ENCODE measurements around the gene LRRK1.

The LRRK1 gene

DNA sequence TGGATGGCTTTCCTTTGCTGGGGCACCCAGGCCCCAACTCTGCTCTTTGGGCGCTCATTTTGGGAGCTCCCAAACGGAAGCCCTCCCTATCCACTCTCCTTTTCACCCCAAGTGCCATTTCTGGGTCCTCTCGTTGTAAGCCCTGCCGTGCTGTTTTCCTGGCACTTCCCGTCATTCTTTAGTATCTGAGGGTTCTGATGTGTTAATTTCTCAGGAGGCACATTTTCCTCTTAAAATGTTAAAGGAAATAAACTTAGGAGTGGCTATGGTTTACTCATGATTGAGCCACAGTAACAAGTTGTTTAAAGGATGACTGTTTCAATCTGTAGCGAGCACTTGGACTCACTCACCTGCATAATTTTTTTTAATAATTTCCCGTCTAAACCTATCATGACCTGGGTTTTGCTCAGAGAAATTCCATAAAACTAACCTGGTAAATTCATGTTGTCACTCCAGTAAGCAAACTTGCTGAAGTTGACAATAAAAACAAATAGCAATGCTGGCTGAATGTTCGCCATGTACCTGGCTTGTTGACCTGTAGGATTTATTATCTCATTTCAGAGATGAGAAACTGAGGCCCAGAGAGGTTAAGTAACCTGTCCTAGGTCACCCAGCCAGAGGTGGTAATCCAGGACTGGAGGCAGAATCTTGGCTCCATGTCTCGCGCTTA is 29.0 kb upstream of the LRRK1 start:
- H3K9me3 ChIP-seq = no peaks in the 10 kb centered on the region
- no peak for DNase-seq
- TF ChIP-seq, protein P1, sequence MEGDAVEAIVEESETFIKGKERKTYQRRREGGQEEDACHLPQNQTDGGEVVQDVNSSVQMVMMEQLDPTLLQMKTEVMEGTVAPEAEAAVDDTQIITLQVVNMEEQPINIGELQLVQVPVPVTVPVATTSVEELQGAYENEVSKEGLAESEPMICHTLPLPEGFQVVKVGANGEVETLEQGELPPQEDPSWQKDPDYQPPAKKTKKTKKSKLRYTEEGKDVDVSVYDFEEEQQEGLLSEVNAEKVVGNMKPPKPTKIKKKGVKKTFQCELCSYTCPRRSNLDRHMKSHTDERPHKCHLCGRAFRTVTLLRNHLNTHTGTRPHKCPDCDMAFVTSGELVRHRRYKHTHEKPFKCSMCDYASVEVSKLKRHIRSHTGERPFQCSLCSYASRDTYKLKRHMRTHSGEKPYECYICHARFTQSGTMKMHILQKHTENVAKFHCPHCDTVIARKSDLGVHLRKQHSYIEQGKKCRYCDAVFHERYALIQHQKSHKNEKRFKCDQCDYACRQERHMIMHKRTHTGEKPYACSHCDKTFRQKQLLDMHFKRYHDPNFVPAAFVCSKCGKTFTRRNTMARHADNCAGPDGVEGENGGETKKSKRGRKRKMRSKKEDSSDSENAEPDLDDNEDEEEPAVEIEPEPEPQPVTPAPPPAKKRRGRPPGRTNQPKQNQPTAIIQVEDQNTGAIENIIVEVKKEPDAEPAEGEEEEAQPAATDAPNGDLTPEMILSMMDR (IDR thresholded peaks at IDR 0.05; ENCODE audit: low read depth, low read length) = no peak
- no peaks in the 10 kb centered on the region for H3K36me3 ChIP-seq
- no peak overlapping the region for H3K4me3 ChIP-seq (ENCODE audit: low read depth, low read length)
- H3K4me1 ChIP-seq = peaks cover 1% of the 10 kb centered on the region; the same call in 1 of the 2 replicates
- H3K27me3 ChIP-seq = no peaks in the 10 kb centered on the region

DNA sequence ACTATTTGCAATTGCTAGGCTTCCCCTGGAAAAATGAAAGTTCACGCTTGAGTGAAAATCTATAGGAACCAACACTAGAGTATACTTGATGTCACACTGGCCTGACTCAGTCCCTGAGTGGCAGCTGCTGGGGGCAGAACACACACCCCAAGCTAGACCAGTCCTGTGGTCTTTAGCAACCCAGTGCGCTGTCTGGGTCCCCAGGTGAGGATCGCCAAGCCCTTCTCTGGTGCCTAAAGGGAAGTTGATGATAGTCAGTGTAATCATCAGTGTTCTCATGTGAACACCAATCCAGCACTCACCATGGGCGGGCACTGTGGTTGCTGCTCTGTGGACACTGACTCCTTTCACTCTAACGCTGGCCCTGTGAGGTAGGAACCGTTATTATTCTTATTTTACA is 28.3 kb upstream of the LRRK1 start:
- no peak for DNase-seq
- Histone ChIP-seq H3K9me3 (no peaks in the 10 kb centered on the region), H3K36me3 (no peaks in the 10 kb centered on the region), H3K27me3 (no peaks in the 10 kb centered on the region), H3K4me3 (ENCODE audit: low read depth, low read length) (no peak overlapping the region), H3K4me1 (no peaks in the 10 kb centered on the region)
- TF ChIP-seq, protein P1 (IDR thresholded peaks at IDR 0.05; ENCODE audit: low read depth, low read length) = no peak

DNA sequence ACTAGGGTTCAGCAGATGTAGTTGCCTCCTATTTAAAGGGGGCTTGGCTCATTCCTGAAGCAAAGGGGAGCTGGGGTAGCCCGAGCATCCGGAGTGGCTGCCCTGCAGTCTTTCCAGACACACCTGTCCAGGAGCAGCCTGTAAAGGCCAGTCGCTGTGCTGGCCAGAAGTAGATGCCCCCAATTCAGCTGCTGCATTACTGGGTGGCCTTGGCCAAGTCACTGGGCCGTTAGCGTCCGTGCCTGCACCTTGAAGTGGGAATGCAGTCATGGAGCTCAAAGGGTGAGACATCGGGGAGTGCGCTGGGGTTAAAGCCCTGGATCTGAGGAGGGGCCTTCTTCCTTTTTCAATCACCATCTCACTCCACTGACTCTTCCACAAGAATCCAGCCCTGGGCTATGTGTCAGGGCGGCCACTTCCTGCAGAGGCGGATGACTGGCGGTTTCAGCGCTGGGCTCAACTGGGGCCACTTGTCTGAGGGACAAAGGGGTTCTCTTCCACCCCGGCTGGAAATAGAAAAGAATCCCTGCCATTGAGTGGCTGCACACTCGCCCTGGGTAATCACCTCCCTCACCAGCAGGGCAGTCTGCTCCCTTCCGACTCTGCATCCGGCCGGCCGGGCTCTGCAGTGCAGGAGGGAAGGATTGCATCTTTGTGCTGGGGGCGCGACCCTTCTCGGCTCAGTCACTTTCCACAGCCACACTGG is 27.7 kb upstream of the LRRK1 start:
- no peak for DNase-seq
- no peaks in the 10 kb centered on the region for H3K27me3 ChIP-seq
- no peaks in the 10 kb centered on the region for H3K4me1 ChIP-seq
- TF ChIP-seq, protein P1 (IDR thresholded peaks at IDR 0.05; ENCODE audit: low read depth, low read length) = no peak
- no peaks in the 10 kb centered on the region for H3K9me3 ChIP-seq
- no peaks in the 10 kb centered on the region for H3K36me3 ChIP-seq
- H3K4me3 ChIP-seq (ENCODE audit: low read depth, low read length) = no peak overlapping the region

DNA sequence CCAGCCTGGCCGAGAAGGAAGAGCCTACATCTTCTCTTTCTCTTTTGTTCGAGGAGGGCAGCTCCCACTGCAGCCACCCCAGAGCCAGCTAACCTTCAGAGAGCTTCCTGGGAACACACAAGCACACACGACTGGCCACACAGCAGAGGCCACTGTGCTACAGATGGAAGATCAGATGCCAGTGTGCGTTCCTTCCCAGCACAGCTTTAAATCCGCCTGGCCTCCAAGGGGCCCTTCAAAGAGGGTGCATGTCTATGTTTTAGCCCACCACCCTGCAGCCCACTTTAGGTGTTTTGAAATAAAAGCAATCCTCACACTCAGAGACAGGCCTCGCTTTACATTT is 27.2 kb upstream of the LRRK1 start:
- no peaks in the 10 kb centered on the region for H3K4me1 ChIP-seq
- DNase-seq = no peak
- TF ChIP-seq, protein P1 (IDR thresholded peaks at IDR 0.05; ENCODE audit: low read depth, low read length) = no peak
- H3K36me3 ChIP-seq = no peaks in the 10 kb centered on the region
- H3K4me3 ChIP-seq (ENCODE audit: low read depth, low read length) = no peak overlapping the region
- no peaks in the 10 kb centered on the region for H3K27me3 ChIP-seq
- no peaks in the 10 kb centered on the region for H3K9me3 ChIP-seq

DNA sequence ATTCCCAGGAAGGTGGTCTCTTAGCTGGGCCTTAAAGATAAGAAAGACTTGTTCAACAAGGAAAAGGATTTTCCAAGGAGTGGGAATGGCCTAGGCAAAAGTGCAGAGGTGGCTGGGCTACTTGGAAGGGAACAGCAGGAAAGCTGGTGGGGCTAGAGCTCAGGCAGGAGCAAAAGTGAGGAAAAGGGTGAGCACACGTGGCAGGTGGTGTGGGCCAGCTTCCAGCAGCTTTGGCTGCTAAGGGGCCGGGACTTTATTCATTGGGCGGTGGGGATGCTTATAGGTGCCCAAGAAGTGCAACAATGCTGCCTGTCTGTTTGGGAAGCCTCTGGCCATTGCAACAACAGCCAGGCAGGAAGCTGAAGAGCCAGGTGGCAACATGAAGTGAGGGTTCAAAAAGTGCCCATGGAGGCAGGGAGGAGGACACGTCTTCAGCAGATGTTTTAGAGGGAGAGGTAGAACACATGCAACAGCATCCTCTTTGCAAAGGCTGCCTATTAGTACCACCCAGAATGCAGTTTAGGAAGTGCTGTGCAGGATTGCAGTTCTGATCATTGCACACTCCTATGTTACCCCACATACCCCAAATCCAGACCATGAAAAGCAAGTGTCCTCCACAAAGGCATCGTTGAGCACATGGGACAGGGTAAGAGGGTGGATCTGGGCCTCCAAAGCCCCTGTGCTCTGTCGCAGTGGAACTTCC is 25.7 kb upstream of the LRRK1 start:
- H3K9me3 ChIP-seq = no peaks in the 10 kb centered on the region
- no peaks in the 10 kb centered on the region for H3K36me3 ChIP-seq
- H3K27me3 ChIP-seq = no peaks in the 10 kb centered on the region
- no peak overlapping the region for H3K4me3 ChIP-seq (ENCODE audit: low read depth, low read length)
- H3K4me1 ChIP-seq = no peaks in the 10 kb centered on the region
- TF ChIP-seq, protein P1 (IDR thresholded peaks at IDR 0.05; ENCODE audit: low read depth, low read length) = no peak
- DNase-seq = no peak

DNA sequence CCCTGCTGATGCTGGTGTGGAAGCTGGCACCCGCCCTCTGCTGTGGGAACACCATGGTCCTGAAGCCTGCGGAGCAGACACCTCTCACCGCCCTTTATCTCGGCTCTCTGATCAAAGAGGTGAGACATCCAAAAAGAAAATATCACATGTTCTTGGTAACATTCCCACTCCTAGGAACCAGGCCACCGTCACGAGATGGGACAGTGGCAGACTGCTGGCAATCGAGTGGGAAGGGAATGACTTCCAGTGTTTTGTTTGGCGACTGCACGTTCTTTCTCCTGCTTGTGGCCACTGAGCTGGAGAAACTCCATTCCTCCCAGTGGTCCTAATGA is 25.2 kb upstream of the LRRK1 start:
- TF ChIP-seq, protein P1 (IDR thresholded peaks at IDR 0.05; ENCODE audit: low read depth, low read length) = no peak
- Histone ChIP-seq H3K27me3 (no peaks in the 10 kb centered on the region), H3K4me1 (no peaks in the 10 kb centered on the region), H3K9me3 (no peaks in the 10 kb centered on the region), H3K36me3 (no peaks in the 10 kb centered on the region), H3K4me3 (ENCODE audit: low read depth, low read length) (no peak overlapping the region)
- DNase-seq = no peak
